Naive B cell (primary cell): ENCODE results near the gene CYFIP2. TPM values are rescaled to one million over a fixed set of nuclear protein-coding genes. Genes with fewer than 3 reads are reported as not detected.

ENCODE experiments used
- ATAC-seq, 2 donors: fragments of 150-1000 bp; cut with Tn5 transposase; 2 replicates each; pipeline ENCODE4 v1.10.0; 2021; ENCODE audit warnings: low read depth in 2 of 2, mild to moderate bottlenecking in 2 of 2, moderate library complexity in 2 of 2
- DNase-seq: peaks from one replicate; pipeline ENCODE4 v3.0.0; 2022
- H3K27ac Mint-ChIP-seq, 6 donors: one replicate each; pipeline ENCODE4 v1.8.0; 2020 to 2022; ENCODE audit warnings: mild to moderate bottlenecking in 6 of 6, mixed read lengths in 6 of 6, moderate library complexity in 5 of 6, inconsistent platforms in 2 of 6
- H3K27me3 Mint-ChIP-seq, 3 donors: one replicate each; pipeline ENCODE4 v1.8.0; 2021 to 2022; ENCODE audit warnings: mixed read lengths in 3 of 3, mild to moderate bottlenecking in 1 of 3
- H3K36me3 Mint-ChIP-seq, 2 donors: one replicate each; pipeline ENCODE4 v1.8.0; 2020 to 2022; ENCODE audit warnings: mixed read lengths in 2 of 2, inconsistent platforms in 1 of 2, mild to moderate bottlenecking in 1 of 2
- H3K4me1 Mint-ChIP-seq, 3 donors: one replicate each; pipeline ENCODE4 v1.8.0; 2020 to 2022; ENCODE audit warnings: mixed read lengths in 3 of 3, inconsistent platforms in 1 of 3, mild to moderate bottlenecking in 1 of 3, moderate library complexity in 1 of 3
- H3K4me3 Mint-ChIP-seq, 8 donors: one replicate each; pipeline ENCODE4 v1.8.0; 2020 to 2022; ENCODE audit warnings: mild to moderate bottlenecking in 8 of 8, mixed read lengths in 8 of 8, moderate library complexity in 8 of 8, inconsistent platforms in 2 of 8
- H3K9me3 Mint-ChIP-seq, 7 donors: one replicate each; pipeline ENCODE4 v1.8.0; 2020 to 2022; ENCODE audit warnings: mixed read lengths in 7 of 7, mild to moderate bottlenecking in 5 of 7, inconsistent platforms in 2 of 7, moderate library complexity in 1 of 7
- polyA plus RNA-seq, 6 donors: library from polyadenylated mRNA; unstranded; fragments of 300-500 nt; fragmentation: Illumina TruSeq; gene quantifications; one replicate each; pipeline ENCODE4 v1.2.3, GENCODE V29; 2021; ENCODE audit warnings: low read depth in 6 of 6

The CYFIP2 gene
- polyA plus RNA-seq, 6 donors from 2014 or later: 306 to 461 (median 348) TPM

DNA sequence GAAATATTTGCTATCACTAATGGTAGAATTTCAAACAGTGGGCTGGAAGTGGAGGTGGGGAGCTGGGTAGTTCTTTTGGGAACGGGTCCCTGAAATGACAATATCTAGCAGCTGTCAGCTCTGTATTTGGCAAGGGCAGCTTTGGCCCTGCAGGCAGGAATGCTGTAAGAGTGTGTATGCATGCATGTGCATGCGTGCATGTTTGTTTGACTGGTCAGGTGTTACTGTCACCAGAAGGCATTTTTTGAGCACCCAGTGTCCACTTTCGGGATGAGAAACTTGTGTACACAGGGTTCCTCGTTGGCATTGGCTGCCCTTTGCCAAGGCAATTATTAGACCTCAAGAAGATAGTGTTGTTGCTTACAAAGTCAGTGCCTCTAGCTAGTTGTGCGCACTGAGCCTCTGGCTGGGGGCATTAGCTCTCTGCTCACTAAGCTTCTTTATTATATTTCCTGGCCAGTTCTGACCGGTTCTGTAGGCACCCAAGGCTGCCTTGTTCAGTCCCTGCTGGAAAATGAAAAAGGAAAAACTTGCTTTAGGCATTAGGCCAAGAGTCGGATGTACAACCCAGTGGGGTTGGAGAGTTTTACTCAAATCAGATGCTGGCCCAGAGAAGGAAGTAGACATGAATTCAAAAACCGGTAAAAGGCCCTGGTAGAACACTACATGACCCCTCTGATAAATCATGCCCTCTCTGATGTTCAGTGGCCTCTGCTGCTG lies 2.0 kb downstream of the CYFIP2 start:
- ATAC-seq (no peak), DNase-seq (no peak)
- H3K4me1 Mint-ChIP-seq: peaks cover 72 to 89% (median 87%) of the 10 kb centered on the region in 3 donors
- H3K36me3 Mint-ChIP-seq: peaks cover 7 to 10% of the 10 kb centered on the region in 2 donors
- peak overlapping the region; percentile 91 to 97 (median 95) for H3K4me3 Mint-ChIP-seq
- peak overlapping the region; percentile 69 to 99 (median 99) for H3K27ac Mint-ChIP-seq
- H3K9me3 Mint-ChIP-seq: peaks cover 0 to 5% (median 0%) of the 10 kb centered on the region in 7 donors
- no peaks in the 10 kb centered on the region for H3K27me3 Mint-ChIP-seq

DNA sequence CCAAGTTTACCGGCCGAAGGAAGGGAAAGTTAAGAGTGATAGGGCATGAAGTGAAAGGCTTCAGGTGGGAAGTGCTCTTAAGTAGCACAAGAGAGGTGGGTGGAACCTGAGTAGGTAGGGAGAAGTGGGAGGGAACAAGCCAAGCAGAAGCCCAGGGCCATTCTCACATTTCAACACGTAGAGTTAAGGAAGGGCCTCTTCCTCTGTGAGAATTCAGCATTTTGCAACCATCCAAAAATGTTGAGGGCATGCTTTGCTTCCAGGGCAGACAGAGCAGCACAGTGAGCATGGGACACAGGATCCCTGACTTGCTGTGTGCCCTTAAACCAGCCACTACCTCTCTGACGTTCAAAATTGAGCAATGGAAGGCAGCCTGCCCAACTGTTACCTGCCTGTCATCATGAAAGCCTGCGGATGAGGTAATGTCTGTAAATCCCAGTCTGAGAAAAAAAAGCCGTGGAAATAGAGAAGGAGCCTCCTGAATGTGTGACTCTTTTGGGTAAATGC lies 3.3 kb downstream of the CYFIP2 start:
- Mint-ChIP-seq H3K4me1 (peaks cover 69 to 89% (median 87%) of the 10 kb centered on the region in 3 donors), H3K9me3 (peaks cover 0 to 5% (median 0%) of the 10 kb centered on the region in 7 donors), H3K4me3 (peak overlapping the region; percentile 43 to 97 (median 84)), H3K27ac (peak overlapping the region; percentile 67 to 99 (median 94)), H3K27me3 (no peaks in the 10 kb centered on the region), H3K36me3 (peaks cover 7 to 10% of the 10 kb centered on the region in 2 donors)
- DNase-seq (no peak), ATAC-seq (no peak)

DNA sequence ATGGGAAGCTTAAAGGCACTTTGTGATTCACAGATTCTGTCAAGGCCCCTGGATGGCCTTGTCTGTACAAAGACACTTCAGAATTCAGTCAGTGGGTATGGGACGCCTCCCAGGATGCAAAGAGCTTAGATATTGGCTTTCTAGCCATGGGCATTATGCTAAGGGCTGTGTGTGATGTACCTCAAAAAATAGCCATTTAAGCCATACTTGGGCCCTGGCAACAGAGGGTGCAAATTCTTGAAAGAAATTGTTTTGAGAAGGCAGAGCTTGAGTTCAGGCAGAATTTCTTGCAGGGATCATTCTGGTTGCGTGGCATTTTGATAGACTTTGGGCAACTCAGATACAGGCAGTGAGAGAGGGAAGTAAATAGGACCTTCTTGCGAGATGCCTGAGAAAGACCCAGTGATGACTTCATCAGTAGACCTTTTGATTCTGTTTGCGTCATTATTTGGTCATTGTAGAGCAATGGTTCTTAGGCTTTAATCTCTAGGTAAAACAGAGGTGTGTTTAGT lies 3.9 kb downstream of the CYFIP2 start:
- Mint-ChIP-seq H3K27me3 (no peaks in the 10 kb centered on the region), H3K27ac (peak overlapping the region; percentile 95 to 100 (median 99)), H3K4me1 (peaks cover 66 to 89% (median 81%) of the 10 kb centered on the region in 3 donors), H3K36me3 (peaks cover 7 to 10% of the 10 kb centered on the region in 2 donors), H3K4me3 (peak overlapping the region; percentile 19 to 97 (median 76)), H3K9me3 (peaks cover 0 to 5% (median 0%) of the 10 kb centered on the region in 7 donors)
- ATAC-seq (no peak), DNase-seq (no peak)

DNA sequence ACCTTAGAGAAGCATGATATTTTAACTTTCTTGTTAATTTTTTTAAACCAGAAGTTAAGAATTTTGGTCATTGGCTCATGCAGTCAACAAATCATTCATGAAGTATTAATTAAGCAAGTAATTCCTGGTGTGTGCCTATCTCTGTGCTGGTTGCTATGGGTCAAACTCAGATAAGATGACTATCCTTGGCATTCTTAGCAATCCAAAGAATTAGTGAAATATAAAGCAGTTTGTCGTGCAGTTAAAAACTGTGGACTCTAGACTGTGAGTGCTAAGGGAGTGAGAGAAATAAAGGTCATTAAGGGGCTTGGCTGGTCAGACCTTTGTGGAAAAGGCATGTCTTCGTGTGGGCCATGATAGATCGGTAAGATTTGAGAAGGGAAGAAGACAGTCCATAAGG lies 4.8 kb downstream of the CYFIP2 start:
- H3K27me3 Mint-ChIP-seq: no peaks in the 10 kb centered on the region
- H3K27ac Mint-ChIP-seq: peak overlapping the region; percentile 99 to 100 (median 99)
- peaks cover 0 to 5% (median 0%) of the 10 kb centered on the region in 7 donors for H3K9me3 Mint-ChIP-seq
- H3K36me3 Mint-ChIP-seq: peaks cover 7 to 10% of the 10 kb centered on the region in 2 donors
- ATAC-seq (no peak), DNase-seq (no peak)
- peaks cover 65 to 85% (median 78%) of the 10 kb centered on the region in 3 donors for H3K4me1 Mint-ChIP-seq
- H3K4me3 Mint-ChIP-seq: peak overlapping the region in 7 of 8 donors; percentile 48 to 97 (median 79)

DNA sequence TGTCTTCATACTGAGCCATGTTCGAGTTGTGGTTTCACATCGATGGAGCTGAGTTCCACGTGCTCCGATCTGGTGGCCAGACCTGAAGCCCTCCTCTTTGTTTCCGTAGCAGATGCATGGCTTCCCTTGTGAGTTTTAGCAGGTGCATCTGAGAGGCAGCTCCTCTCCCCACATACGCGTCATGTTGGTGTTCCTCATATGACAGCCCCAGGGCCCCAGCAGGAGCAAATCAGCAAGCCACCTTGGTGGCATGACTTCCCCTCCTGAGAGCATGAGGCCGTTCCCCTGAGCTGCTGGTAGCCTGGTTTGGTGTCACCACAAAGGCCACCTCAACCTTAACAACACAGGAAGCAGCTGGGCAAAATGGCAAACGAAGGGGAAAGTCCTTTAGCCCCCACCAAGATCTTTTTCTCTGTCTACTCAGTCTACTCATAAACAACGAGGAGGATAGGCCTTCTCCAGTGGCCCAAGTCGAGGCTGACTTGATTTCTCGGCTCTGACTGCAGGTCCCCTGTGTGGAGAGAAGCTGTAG lies 5.9 kb downstream of the CYFIP2 start:
- H3K27ac Mint-ChIP-seq: peak overlapping the region; percentile 99 to 100 (median 99)
- ATAC-seq (peak; percentile 91), DNase-seq (peak; percentile 96)
- peaks cover 68 to 92% (median 83%) of the 10 kb centered on the region in 3 donors for H3K4me1 Mint-ChIP-seq
- peak overlapping the region; percentile 61 to 97 (median 81) for H3K4me3 Mint-ChIP-seq
- H3K9me3 Mint-ChIP-seq: peaks cover 0 to 5% (median 0%) of the 10 kb centered on the region in 7 donors
- H3K27me3 Mint-ChIP-seq: no peaks in the 10 kb centered on the region
- H3K36me3 Mint-ChIP-seq: peaks cover 7 to 10% of the 10 kb centered on the region in 2 donors

DNA sequence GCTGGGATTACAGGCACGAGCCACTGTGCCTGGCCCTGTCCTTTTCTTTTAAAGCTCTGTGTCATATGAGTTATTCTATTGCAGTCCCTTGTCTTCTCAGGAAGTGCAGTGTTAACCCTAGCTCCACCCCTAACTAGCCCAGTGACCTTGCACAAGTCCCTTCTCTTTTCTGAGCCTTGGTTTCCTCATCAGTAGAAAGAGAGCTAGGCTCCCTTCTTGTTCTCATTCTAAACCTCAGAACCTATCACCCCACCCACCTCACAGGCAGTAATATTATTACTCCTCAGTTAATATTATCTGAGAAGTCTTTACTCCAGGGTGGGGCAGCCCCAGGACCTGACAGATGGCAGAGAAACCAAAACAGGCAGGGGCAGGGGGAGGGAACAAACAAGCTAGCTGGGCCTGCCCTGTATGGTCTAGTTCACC lies 7.2 kb downstream of the CYFIP2 start:
- peaks cover 0 to 5% (median 0%) of the 10 kb centered on the region in 7 donors for H3K9me3 Mint-ChIP-seq
- H3K27ac Mint-ChIP-seq: peak overlapping the region; percentile 97 to 100 (median 99)
- peaks cover 66 to 90% (median 81%) of the 10 kb centered on the region in 3 donors for H3K4me1 Mint-ChIP-seq
- no peaks in the 10 kb centered on the region for H3K27me3 Mint-ChIP-seq
- DNase-seq: no peak
- no peak for ATAC-seq
- H3K36me3 Mint-ChIP-seq: peaks cover 7 to 10% of the 10 kb centered on the region in 2 donors
- H3K4me3 Mint-ChIP-seq: peak overlapping the region in 7 of 8 donors; percentile 61 to 91 (median 72)

DNA sequence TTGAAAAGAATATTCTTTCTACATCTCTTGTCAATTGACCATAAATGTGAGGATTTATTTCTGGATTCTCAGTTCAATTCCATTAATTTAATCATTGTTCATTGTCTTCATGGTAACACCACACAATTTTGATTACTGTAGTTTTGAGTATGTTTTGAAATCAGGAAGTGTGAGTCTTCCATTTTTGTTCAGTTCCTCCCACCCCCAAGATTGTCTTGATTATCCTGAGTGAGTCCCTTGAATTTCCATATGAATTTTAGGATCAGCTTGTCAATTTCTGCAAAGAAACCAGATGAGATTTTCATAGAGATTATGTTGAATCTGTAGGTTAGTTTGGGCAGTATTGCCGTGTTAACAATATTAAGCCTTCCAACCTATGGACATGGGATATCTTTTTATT lies 9.5 kb downstream of the CYFIP2 start:
- Mint-ChIP-seq H3K4me3 (peak overlapping the region in 1 of 8 donors; percentile 14), H3K27ac (peak overlapping the region in 4 of 6 donors; percentile 4 to 73 (median 36)), H3K4me1 (peaks cover 54 to 90% (median 73%) of the 10 kb centered on the region in 3 donors), H3K9me3 (peaks cover 0 to 5% (median 0%) of the 10 kb centered on the region in 7 donors), H3K36me3 (peaks cover under 1 to 5% of the 10 kb centered on the region in 2 donors), H3K27me3 (no peaks in the 10 kb centered on the region)
- ATAC-seq: no peak
- no peak for DNase-seq

DNA sequence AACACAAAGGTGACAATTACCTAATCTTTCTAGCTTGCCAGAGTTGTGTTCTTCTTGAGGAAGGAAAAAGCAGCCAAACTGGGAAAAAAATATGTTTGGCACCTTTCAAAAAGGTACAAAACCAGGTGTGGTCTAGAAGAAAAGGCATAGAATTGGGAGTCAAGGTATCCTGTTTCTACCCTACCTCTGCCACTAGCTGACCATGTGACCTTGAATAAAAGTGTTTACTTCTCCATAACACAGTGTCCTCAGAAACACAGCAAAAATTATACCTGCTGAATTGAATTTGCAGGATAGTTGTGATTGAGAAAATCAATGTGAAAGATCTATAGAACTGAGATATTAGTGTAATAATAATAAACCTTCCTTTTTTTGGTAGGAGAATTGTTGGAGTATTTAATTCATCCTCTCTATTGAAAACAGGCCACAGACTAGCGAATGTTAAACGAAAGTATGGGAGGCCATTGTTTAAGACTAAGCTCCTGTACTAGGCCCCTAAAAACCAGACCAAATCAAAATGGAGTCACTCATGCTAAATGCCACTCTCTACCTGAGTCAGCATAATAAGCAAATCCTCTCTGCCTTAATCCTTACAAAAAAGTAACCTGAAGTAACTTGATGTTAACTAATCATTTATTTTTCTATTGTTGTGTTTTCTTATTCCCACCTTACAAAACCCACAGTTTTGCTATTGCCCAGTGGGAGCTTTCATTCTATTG lies 12.6 kb downstream of the CYFIP2 start:
- no peak overlapping the region for H3K4me3 Mint-ChIP-seq

DNA sequence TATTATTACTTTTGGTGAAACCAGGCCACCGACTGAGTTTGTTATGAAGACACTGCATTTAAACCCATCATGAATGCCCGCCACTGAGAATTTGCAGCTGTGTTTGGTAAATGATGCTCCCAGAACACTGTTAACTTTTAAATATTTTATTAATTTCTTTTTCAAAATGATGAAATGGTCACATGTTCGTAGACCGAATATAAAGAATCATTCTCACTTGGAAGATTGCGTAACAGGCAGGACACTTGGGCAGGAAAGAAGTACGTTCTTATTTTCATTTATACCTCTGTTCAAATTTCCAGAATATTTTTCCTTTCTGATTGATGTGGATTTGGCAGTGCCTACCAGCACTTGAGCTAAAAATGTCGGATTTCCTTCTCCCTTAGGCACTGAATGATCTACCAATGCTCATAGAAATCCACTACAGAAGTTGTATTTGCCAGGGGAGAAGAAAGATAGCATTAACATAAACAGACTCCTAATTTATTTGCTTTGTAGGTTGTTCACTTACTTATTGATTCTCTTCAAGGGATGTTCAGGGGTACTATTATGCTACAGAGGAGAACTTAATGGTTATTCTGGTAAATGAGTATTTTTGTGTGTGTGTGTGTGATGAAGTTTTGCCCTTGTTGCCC lies 13.8 kb downstream of the CYFIP2 start:
- no peak for ATAC-seq
- Mint-ChIP-seq H3K4me3 (peak overlapping the region in 3 of 8 donors; percentile 22 to 56 (median 35)), H3K36me3 (peaks cover 0 to 6% of the 10 kb centered on the region in 2 donors), H3K9me3 (peaks cover 0 to 2% (median 0%) of the 10 kb centered on the region in 7 donors), H3K27me3 (no peaks in the 10 kb centered on the region), H3K4me1 (peaks cover 61 to 89% (median 72%) of the 10 kb centered on the region in 3 donors), H3K27ac (peak overlapping the region in 5 of 6 donors; percentile 72 to 92 (median 74))
- no peak for DNase-seq

More for the DNA sequence above, 12.6 kb downstream of the CYFIP2 start:
- peak overlapping the region in 4 of 6 donors; percentile 14 to 72 (median 24) for H3K27ac Mint-ChIP-seq
- ATAC-seq (no peak), DNase-seq (no peak)
- peaks cover 0 to 6% of the 10 kb centered on the region in 2 donors for H3K36me3 Mint-ChIP-seq
- H3K4me1 Mint-ChIP-seq: peaks cover 59 to 91% (median 70%) of the 10 kb centered on the region in 3 donors
- H3K9me3 Mint-ChIP-seq: peaks cover 0 to 2% (median 0%) of the 10 kb centered on the region in 7 donors
- no peaks in the 10 kb centered on the region for H3K27me3 Mint-ChIP-seq

DNA sequence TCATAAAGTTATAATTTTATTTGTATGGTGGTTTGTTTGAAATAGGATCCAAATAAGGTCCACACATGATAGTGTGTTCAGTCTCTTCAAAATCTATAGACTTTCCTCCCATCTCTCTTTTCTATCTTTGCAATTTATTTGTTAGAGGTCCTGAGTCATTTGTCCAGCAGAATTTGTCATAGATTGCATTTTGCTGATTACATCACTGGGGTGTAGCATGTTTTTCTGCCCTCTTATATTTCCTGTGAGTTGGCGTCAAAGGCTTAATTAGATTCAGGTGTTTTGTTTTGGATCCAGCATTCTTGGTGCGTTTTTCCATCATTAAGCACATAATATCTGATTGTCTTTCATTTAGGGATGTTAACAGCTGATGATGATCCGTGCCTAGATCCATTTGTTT lies 15.0 kb downstream of the CYFIP2 start:
- Mint-ChIP-seq H3K27me3 (no peaks in the 10 kb centered on the region), H3K27ac (peak overlapping the region in 5 of 6 donors; percentile 3 to 72 (median 66)), H3K4me1 (peaks cover 61 to 92% (median 77%) of the 10 kb centered on the region in 3 donors), H3K36me3 (peaks cover 0 to 6% of the 10 kb centered on the region in 2 donors), H3K4me3 (peak overlapping the region in 3 of 8 donors; percentile 5 to 44 (median 17)), H3K9me3 (peaks cover 0 to 2% (median 0%) of the 10 kb centered on the region in 7 donors)
- DNase-seq (no peak), ATAC-seq (no peak)

DNA sequence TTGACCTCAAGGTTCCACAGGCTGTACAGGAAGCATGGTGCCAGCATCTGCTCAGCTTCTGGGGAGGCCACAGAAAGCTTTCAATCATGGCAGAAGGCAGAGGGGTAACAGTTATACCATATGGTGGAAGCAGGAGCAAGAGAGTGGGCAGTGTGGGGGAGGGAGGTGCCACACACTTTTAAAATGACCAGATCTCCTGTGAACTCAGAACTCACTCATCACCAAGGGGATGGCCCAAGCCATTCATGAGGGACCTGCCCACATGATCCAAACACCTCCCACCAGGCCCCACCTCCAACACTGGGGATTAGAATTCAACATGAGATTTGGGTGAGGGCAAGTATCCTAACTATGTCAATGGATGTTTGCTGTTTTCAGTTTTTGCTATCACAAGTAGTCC lies 16.2 kb downstream of the CYFIP2 start:
- no peak for ATAC-seq
- H3K27me3 Mint-ChIP-seq: no peaks in the 10 kb centered on the region
- no peak for DNase-seq
- peaks cover under 1 to 6% of the 10 kb centered on the region in 2 donors for H3K36me3 Mint-ChIP-seq
- H3K4me1 Mint-ChIP-seq: peaks cover 52 to 79% (median 65%) of the 10 kb centered on the region in 3 donors
- peak overlapping the region in 4 of 8 donors; percentile 15 to 63 (median 38) for H3K4me3 Mint-ChIP-seq
- H3K9me3 Mint-ChIP-seq: peaks cover 0 to 2% (median 0%) of the 10 kb centered on the region in 7 donors
- H3K27ac Mint-ChIP-seq: peak overlapping the region; percentile 53 to 97 (median 89)

DNA sequence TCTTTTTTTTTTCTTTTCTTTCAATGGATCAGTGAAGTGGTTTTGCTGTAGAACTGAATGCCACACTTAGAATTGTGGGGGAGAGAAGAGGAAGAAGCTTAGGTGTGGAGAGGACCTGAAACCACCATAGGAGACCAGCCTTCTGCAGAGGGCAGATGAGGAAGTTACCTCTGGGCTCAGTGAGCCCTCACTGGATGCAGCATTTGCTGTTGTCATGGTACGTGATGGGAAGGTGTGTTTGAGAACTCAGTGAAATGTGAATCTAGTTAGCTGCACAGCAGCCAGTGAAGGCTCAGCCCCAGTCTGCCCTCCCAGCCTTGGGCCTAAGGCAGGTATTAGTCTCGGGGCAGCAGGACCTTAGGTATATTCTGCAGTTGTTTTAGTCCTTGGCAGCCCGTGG lies 17.5 kb downstream of the CYFIP2 start:
- peaks cover 0 to 2% (median 0%) of the 10 kb centered on the region in 7 donors for H3K9me3 Mint-ChIP-seq
- peaks cover 4 to 12% of the 10 kb centered on the region in 2 donors for H3K36me3 Mint-ChIP-seq
- ATAC-seq (peak; percentile 100), DNase-seq (peak; percentile 86)
- peak overlapping the region; percentile 2 to 81 (median 58) for H3K4me3 Mint-ChIP-seq
- H3K27me3 Mint-ChIP-seq: no peaks in the 10 kb centered on the region
- H3K27ac Mint-ChIP-seq: peak overlapping the region; percentile 72 to 97 (median 94)
- H3K4me1 Mint-ChIP-seq: peaks cover 43 to 71% (median 55%) of the 10 kb centered on the region in 3 donors
